Spleen (tissue), 11 donors: ENCODE results near the gene TRPM2. TPM values are rescaled to one million over a fixed set of nuclear protein-coding genes. Genes with fewer than 3 reads are reported as not detected.
A peak's percentile ranks its signal among the peaks of the same experiment; 100 is the strongest.

Experiments used
- DNase-seq: peaks from one replicate; pipeline ENCODE4 v3.0.0-alpha.2; 2020
- H3K27ac ChIP-seq, 8 donors: fragments of 200-600 bp; sonication (generic) in 7 of 8; 1 replicate in 4 of 8; 2 replicates in 4 of 8; pipeline versions ENCODE4 v1.5.0 to v1.8.0; 2016 to 2021; ENCODE audit warnings: inconsistent platforms in 4 of 8, mild to moderate bottlenecking in 4 of 8, moderate library complexity in 1 of 8
- H3K27me3 ChIP-seq, 7 donors: fragments of 200-600 bp; sonication (generic) in 6 of 7; replicated peaks in 1 of 7; 1 replicate in 4 of 7; 2 replicates in 3 of 7; pipeline versions ENCODE4 v1.5.0 to v1.8.0; 2016 to 2021; ENCODE audit warnings: inconsistent platforms in 3 of 7, mild to moderate bottlenecking in 1 of 7
- H3K36me3 ChIP-seq, 6 donors: fragments of 200-600 bp; sonication (generic) in 5 of 6; 1 replicate in 4 of 6; 2 replicates in 2 of 6; pipeline versions ENCODE4 v1.5.0 to v1.8.0; 2016 to 2021; ENCODE audit warnings: inconsistent platforms in 2 of 6
- H3K4me1 ChIP-seq, 6 donors: fragments of 200-600 bp; sonication (generic) in 5 of 6; 1 replicate in 3 of 6; 2 replicates in 3 of 6; pipeline versions ENCODE4 v1.5.0 to v1.8.0; 2016 to 2021; ENCODE audit warnings: inconsistent platforms in 3 of 6
- H3K4me3 ChIP-seq, 8 donors: fragments of 200-600 bp; sonication (generic) in 7 of 8; 1 replicate in 4 of 8; 2 replicates in 4 of 8; pipeline versions ENCODE4 v1.5.0 to v1.8.0; 2016 to 2021; ENCODE audit warnings: inconsistent platforms in 4 of 8, mild to moderate bottlenecking in 4 of 8, moderate library complexity in 2 of 8
- H3K9me3 ChIP-seq, 8 donors: fragments of 200-600 bp; sonication (generic) in 7 of 8; 1 replicate in 4 of 8; 2 replicates in 4 of 8; pipeline versions ENCODE4 v1.5.0 to v1.8.0; 2016 to 2021; ENCODE audit warnings: inconsistent platforms in 4 of 8
- POLR2A ChIP-seq, 3 donors: fragments of 450-650 bp; IDR thresholded peaks; one replicate each; pipeline ENCODE4 v1.5.1; 2017; ENCODE audit warnings: antibody characterized with exemption in 3 of 3, mild to moderate bottlenecking in 1 of 3
- POLR2AphosphoS5 ChIP-seq, 3 donors: sonication (generic); formaldehyde crosslinking; IDR thresholded peaks; one replicate each; pipeline ENCODE4 v1.5.1; 2017; ENCODE audit warnings: antibody characterized with exemption in 3 of 3
- WGBS, 5 donors: extraction: QIAGEN DNeasy Blood & Tissue Kit in 3 of 5; methylation state at CpG; one replicate each; pipeline versions ENCODE4 v1.1.5 to v1.1.7; 2013 to 2018; 5-methylcytosine and 5-hydroxymethylcytosine counted together
- intact Hi-C: fragments of 100-400 bp; cut with DNase I; formaldehyde crosslinking; loops from one replicate; pipeline ENCODE4 v1.15.0; 2023; ENCODE audit warnings: low total_unique reads
- polyA plus RNA-seq, 3 donors: library from polyadenylated mRNA; stranded (reverse); fragments of 200-250 nt; gene quantifications; one replicate each; pipeline ENCODE4 v1.2.1, GENCODE V29; 2013
- total RNA-seq, 7 donors: library from RNA; depleted of rRNA in 3 of 7; stranded (reverse); fragments of >200 nt in 3 of 7; fragmentation: NEBNext Ultra II Directional in 4 of 7; extraction: Animal tissue kit (Norgen Biotek cat#: 25700) in 4 of 7; gene quantifications; one replicate each; pipeline versions ENCODE4 v1.1.0 to v1.2.1, GENCODE V29; 2016 to 2021
- TF ChIP-seq, protein P1 (sequence below), 11 experiments: fragments of 200-600 bp in 7 of 11; fragments of 450-650 bp in 4 of 11; sonication (generic) in 4 of 11; IDR thresholded peaks in 8 of 11; conservative IDR thresholded peaks in 3 of 11; 1 replicate in 7 of 11; 2 replicates in 4 of 11; pipeline versions ENCODE4 v1.4.0 to v1.8.0; 2016 to 2021; ENCODE audit warnings: antibody characterized with exemption in 11 of 11, inconsistent platforms in 4 of 11, mild to moderate bottlenecking in 1 of 11
- donor health status: healthy with polysubstance abuse.
- donor health status: DM: no; HTN: no; CAD: no; lungs with moderate emphysema.
- donor health status: DM: no; HTN: no; CAD: no.
- donor health status: Bipolar disorder and iron deficiency.
- donor health status: healthy.
- donor health status: DM: no; HTN: no; CAD: no.
- donor health status: DM: yes; HTN: yes; CAD: no.

The TRPM2 gene
- total and polyA plus RNA-seq, 10 donors = 10.4 to 44.1 (median 23.3) TPM

- WGBS, 5 donors = 78 to 86% (median 83%) methylated on average over 30 to 34 of the region's 34 CpGs
- TF ChIP-seq POLR2A (IDR thresholded peaks at IDR 0.05) (no peak), POLR2AphosphoS5 (IDR thresholded peaks at IDR 0.05) (peak in 1 of 3 donors; percentile 67)
- TF ChIP-seq, protein P1, sequence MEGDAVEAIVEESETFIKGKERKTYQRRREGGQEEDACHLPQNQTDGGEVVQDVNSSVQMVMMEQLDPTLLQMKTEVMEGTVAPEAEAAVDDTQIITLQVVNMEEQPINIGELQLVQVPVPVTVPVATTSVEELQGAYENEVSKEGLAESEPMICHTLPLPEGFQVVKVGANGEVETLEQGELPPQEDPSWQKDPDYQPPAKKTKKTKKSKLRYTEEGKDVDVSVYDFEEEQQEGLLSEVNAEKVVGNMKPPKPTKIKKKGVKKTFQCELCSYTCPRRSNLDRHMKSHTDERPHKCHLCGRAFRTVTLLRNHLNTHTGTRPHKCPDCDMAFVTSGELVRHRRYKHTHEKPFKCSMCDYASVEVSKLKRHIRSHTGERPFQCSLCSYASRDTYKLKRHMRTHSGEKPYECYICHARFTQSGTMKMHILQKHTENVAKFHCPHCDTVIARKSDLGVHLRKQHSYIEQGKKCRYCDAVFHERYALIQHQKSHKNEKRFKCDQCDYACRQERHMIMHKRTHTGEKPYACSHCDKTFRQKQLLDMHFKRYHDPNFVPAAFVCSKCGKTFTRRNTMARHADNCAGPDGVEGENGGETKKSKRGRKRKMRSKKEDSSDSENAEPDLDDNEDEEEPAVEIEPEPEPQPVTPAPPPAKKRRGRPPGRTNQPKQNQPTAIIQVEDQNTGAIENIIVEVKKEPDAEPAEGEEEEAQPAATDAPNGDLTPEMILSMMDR (IDR thresholded peaks at IDR 0.05 in 8 of 11, conservative IDR thresholded peaks at IDR 0.05 in 3 of 11) = no peak
- peaks cover 0 to 4% (median 0%) of the 10 kb centered on the region in 7 donors for H3K27me3 ChIP-seq
- peak overlapping the region in 5 of 8 donors; percentile 27 to 48 (median 33) for H3K27ac ChIP-seq
- no peak overlapping the region for H3K4me3 ChIP-seq
- H3K9me3 ChIP-seq = peaks cover 2 to 33% (median 25%) of the 10 kb centered on the region in 8 donors
- DNase-seq = peak; percentile 69
- peaks cover 0 to 64% (median 26%) of the 10 kb centered on the region in 6 donors for H3K36me3 ChIP-seq
- intact Hi-C loops = loop anchor here (10.0 kb wide), 1 partner anchor 98 kb away; the partner anchor contains the start of gene CFAP410
- peaks cover 0 to 12% (median 5%) of the 10 kb centered on the region in 6 donors for H3K4me1 ChIP-seq
Measured at GRCh38 chr21:44432841-44433790, 79.7 kb downstream of the TRPM2 start.

- peaks cover 0 to 72% (median 32%) of the 10 kb centered on the region in 6 donors for H3K36me3 ChIP-seq
- peak overlapping the region in 4 of 8 donors; percentile 27 to 48 (median 36) for H3K27ac ChIP-seq
- H3K9me3 ChIP-seq = peaks cover 2 to 25% (median 21%) of the 10 kb centered on the region in 8 donors
- H3K4me1 ChIP-seq = peaks cover 0 to 12% (median 5%) of the 10 kb centered on the region in 6 donors
- H3K27me3 ChIP-seq = peaks cover 0 to 4% (median 0%) of the 10 kb centered on the region in 7 donors
- peak; percentile 51 for DNase-seq
- WGBS, 5 donors = 90 to 93% (median 92%) methylated on average over 36 to 39 of the region's 39 CpGs
- H3K4me3 ChIP-seq = no peak overlapping the region
- intact Hi-C loops = loop anchor here (10.0 kb wide), 1 partner anchor 99 kb away; the partner anchor contains the start of gene CFAP410
- TF ChIP-seq POLR2AphosphoS5 (IDR thresholded peaks at IDR 0.05) (no peak), POLR2A (IDR thresholded peaks at IDR 0.05) (no peak)
- TF ChIP-seq, protein P1 (IDR thresholded peaks at IDR 0.05 in 8 of 11, conservative IDR thresholded peaks at IDR 0.05 in 3 of 11) = no peak
Measured at GRCh38 chr21:44433791-44434567, 80.6 kb downstream of the TRPM2 start.

GRCh38 chr21:44434568-44434925, 81.1 kb downstream of the TRPM2 start:
- TF ChIP-seq POLR2A (IDR thresholded peaks at IDR 0.05) (no peak), POLR2AphosphoS5 (IDR thresholded peaks at IDR 0.05) (no peak)
- TF ChIP-seq, protein P1 (IDR thresholded peaks at IDR 0.05 in 8 of 11, conservative IDR thresholded peaks at IDR 0.05 in 3 of 11) = no peak
- H3K4me1 ChIP-seq = peaks cover 0 to 12% (median 5%) of the 10 kb centered on the region in 6 donors
- H3K27me3 ChIP-seq = peaks cover 0 to 4% (median 0%) of the 10 kb centered on the region in 7 donors
- H3K4me3 ChIP-seq = no peak overlapping the region
- H3K36me3 ChIP-seq = peaks cover 0 to 78% (median 37%) of the 10 kb centered on the region in 6 donors
- intact Hi-C loops = loop anchor here (10.0 kb wide), 1 partner anchor 100 kb away; the partner anchor contains the start of gene CFAP410
- WGBS, 5 donors = 82 to 95% (median 84%) methylated on average over 8 to 13 of the region's 13 CpGs
- H3K9me3 ChIP-seq = peaks cover 2 to 19% (median 15%) of the 10 kb centered on the region in 8 donors
- peak; percentile 53 for DNase-seq
- H3K27ac ChIP-seq = no peak overlapping the region
